Activated CD4-positive, alpha-beta T cell treated with anti-CD3 and anti-CD28 coated beads for 48 hours (primary cell): ENCODE data around the gene IBTK.
"Not testable (repeated sequence)": the region's sequence is repeated elsewhere in the genome, so short reads cannot be mapped to it uniquely, and the experiment has no call there.

Experiments
- DNase-seq: peaks from one replicate; pipeline ENCODE4 v3.0.0-alpha.2; 2020

Gene IBTK

GRCh38 chr6:82246802-82247504, 591 bp downstream of the IBTK start:
- DNase-seq = peak; percentile 46

DNA sequence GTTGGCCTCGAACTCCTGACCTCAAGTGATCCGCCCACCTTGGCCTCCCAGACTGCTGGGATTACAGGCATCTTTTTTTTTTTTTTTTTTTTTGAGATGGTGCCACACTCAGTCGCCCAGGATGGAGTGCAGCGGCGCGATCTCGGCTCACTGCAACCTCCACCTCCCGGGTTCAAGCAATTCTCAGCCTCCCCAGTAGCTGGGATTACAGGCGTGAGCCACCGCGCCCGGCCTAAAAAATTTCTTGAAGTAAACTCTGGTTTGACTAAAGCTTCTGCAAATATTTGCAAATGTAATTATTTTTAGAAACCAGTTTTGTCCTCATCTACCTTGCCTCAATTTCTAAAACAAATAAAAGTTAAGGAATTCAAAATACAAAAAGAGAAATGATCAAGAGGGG, 1.2 kb downstream of the IBTK start:
- no peak for DNase-seq

DNA sequence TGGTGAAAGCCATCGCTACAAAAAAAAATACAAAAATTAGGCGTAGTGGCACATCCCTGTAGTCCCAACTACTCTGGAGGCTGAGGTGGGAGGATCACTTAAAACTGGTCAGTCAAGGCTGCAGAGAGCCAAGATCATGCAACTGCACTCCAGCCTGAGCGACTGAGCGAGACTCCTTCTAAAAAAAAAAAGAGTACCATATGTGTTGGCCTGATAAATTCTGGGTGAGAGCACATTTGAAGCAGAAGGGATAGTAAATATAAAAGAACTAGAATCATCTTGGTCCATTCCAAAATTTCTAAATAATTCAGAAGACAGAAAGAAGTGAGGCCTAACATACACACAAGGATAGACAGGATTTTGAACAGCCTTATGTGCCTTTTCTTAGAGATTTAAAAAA, 2.2 kb downstream of the IBTK start:
- no peak for DNase-seq

- DNase-seq = no peak
Observed at GRCh38 chr6:82243884-82244283, 3.7 kb downstream of the IBTK start.

DNA sequence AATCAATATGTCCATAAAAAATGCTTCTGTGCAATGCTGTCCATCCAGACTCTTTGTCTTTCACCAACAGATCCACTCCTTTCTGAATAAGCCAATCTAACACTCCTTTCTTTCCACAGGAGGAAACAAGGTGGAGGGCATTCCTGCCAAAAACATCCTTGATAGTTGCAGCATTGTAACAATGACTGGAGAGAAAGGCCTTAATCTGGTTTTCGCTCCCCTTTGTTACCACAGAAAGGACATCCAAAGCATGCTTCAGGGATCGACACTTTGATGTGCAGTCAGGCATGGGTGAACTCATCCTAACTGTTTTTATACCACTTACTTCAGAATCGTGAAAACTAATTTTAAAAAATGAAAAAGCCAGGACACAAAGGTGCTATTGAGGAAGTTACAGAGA, 7.4 kb downstream of the IBTK start:
- no peak for DNase-seq

DNA sequence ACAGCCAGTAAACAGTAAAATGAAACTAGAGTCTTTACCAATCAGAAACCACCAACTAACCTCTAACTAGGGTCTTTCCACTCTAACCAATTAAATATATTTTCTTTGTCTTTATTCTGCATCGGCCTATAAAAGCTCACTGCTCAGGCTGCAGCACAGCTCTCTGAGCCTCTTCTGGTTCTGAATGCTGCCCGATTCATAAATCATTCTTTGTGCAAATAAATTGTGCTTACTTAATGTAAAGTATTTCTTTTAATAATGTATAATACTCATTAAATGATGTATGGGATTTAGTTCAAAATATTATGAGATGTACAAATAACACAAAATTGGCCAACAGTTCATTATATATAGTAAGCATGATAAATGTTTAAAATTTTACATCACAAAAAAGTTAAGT, 7.9 kb downstream of the IBTK start:
- DNase-seq = no peak

DNA sequence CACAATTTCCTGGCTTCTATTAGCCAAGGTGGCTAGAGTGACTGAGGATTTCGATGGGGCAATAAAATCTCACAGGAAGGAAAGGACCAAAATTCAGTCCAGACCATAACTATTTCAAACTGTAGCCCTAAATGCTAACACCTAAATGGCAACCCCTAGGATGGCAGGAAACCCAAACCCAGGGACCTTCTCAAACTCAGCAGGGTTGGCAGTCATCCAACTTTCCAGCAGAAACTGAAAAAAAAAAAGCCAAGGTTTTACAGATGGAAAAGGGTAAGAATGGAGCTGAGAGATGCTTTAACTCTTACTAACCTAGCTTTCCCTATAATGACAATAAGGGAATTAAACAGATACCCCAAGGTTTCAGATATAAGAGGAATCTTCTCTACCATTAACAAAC, 10.5 kb downstream of the IBTK start:
- no peak for DNase-seq

DNA sequence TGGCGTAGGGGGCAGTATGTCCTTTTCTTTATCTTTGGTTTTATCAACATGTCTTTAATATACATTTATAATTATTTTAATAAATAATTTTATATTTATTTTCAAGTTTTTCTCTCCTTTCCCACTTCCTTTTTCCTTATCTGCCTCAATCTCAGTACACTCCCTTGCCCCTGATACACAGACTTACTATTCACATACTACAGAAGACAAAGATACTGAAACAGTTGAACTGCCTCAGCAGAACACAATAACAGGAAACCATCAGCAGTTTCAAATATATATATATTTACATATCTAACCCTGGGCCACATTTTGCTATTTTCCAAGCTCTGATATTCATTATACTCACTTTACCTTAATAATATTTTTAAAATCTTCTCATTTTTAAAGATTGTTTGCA, 19.8 kb downstream of the IBTK start:
- no peak for DNase-seq

DNA sequence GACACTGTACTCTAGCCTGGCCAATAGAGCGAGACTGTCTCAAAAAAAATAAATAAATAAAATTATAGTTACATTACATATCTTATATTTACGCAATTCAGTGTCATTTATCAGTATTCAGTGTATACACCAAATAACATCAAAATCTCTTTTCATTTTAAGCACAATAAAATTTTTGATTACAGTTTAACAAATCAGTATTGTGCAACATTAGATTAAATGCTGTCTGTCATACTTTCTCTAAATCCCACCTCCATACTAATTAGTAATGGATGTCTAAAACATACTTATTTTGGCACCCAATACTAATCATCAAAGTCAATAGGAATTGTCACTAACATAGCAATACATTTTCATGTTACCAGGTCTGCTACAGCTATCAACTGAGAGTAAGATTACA, 27.4 kb downstream of the IBTK start:
- no peak for DNase-seq

DNA sequence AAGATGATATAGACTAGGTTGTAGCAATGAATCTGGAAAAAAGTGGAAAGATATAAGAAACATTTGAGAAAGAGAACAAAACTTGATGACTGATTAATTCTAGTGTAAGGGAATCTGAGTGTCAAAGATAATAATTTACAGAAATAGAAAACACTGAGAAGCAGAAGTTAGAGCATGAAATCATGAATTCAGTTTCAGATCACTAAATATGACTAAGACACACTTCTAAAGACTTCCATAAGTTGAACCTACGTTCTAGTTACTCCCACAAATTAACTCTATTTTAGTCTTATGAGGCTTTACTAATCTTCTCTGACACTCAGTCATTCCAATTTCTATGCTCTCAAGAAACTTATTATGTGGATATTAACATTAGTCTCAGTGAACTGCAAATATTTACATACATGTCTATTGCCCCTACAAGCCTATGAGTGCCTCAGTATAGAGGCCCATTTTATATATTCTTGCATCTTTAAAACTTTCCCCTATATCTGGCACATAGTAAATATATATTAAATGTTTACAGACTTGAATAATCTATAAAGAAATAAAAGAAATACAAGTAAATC, 30.4 kb downstream of the IBTK start:
- DNase-seq = no peak

DNA sequence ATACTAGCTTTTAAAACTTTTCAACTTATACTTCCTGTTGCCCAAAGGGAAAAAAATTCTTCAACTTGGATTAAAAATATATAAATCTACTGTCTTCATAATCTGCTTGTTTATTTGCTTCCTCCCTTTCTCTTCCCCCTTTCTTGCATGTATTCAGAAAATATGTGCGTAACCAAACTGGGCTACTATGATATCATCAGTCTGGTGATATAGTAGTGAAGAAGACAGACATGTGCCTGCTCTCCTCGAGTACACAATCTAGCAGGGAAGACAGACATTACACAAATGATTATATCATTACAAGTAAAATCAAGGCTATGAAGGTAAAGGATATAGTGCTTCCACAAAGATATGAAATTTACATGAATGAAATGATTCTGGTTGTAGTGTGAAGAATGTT, 31.0 kb downstream of the IBTK start:
- DNase-seq = no peak

DNA sequence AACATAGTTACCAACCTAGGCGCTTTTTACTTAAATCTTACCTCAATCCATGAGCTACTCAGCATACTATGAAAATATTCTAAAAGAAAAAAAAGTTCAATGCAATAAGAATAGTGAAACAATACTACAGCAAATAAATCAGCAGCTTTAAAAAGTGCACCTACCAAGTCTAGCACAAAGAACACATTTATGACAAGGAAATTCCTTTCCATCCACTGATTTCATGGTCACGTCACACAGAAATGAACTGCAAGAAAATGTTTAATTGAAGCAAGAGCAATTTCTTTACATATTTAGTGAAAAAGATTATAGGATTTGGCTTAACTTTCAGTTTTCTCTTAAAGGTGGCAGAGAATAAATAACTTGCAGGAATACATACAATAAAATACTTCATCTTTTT, 36.2 kb downstream of the IBTK start:
- DNase-seq = no peak

GRCh38 chr6:82208913-82209312, 38.6 kb downstream of the IBTK start:
- no peak for DNase-seq

- no peak for DNase-seq
Observed at GRCh38 chr6:82205930-82206392, 41.6 kb downstream of the IBTK start.

GRCh38 chr6:82204020-82204419, 43.5 kb downstream of the IBTK start:
- DNase-seq = no peak

DNA sequence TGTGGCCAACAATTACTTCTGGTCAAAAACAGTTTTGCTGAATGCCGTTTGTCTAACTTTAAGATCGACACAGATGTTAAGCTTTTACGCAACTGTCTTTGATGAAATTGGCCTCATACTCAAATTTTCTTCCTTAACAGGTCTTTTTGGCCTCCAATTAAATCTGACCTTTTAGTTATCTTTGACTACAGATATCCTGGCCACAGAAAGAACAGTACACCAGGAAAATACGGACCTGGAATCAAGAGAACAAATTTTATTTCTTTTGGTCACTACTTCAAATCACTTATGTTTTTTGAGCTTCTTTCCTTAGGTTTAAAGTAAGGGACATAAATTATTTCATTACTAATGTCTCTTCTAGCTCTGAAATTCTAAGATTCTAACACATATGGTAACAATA, 49.8 kb downstream of the IBTK start:
- no peak for DNase-seq

DNA sequence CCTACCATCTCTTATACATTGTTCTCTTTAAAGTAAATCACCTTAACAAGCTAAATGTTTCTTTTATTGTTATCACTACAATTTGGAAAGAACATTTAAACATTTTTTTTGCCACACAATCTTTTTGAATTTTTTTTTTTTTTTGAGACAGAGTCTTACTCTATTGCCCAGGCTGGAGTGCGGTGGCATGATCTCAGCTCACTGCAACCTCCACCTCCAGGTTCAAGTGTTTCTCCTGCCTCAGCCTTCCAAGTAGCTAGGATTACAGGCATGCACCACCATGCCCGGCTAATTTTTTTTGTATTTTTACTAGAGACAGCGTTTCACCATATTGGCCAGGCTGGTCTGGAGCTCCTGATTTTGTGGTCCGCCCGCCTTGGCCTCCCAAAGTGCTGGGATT, 50.3 kb downstream of the IBTK start:
- not testable (repeated sequence) for DNase-seq

GRCh38 chr6:82196161-82196560, 51.4 kb downstream of the IBTK start:
- no peak for DNase-seq

GRCh38 chr6:82195619-82196018, 51.9 kb downstream of the IBTK start:
- DNase-seq = no peak

DNA sequence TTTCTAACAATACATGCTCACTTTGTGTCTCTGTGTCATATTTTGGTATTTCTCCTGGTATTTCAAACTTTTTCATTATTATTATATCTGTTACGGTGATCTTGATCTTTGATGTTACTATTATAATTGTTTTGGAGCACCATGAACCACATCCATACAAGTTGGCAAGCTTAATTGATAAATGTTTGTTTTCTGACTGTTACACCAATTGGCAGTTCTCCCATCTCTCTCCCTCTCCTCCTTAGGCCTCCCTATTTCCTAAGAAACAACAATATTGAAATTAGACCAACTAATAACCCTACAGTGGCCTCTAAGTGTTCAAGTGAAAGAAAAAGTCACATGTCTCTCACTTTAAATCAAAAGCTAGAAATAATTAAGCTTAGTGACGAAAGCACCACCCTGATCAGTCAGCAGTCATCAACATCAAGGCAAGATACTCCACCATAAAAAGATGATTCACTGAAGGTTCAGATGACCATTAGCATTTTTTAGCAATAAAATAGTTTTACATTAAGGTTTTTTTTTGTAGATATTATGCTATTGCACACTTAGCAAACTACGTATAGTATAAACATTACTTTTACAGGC, 61.5 kb downstream of the IBTK start:
- DNase-seq = no peak

GRCh38 chr6:82183642-82184282, 63.8 kb downstream of the IBTK start:
- DNase-seq = no peak

- peak; percentile 5 for DNase-seq
Observed at GRCh38 chr6:82182756-82183155, 64.8 kb downstream of the IBTK start.

DNA sequence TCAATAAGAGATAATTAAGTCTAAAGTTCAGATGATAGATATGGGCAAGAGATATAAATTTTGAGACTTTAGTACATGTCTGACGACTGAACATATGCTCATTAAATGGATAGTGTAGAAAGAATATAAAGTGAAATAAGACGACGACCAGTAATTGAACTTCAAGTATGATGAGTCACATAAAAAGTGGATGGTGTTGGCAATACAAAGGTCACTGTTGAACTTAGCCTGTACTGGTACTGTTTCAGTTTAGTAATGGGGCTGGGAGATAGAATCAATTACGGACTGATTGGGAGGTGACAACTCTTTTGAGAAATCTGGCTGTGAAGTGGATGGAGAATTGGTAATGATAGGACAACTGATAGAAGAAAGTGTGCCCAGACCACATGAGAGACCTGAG, 68.1 kb downstream of the IBTK start:
- DNase-seq = no peak

- no peak for DNase-seq
Observed at GRCh38 chr6:82178759-82179112, 68.8 kb downstream of the IBTK start.
